ENCODE results near the gene CYTH1.
"Not testable (repeated sequence)": the region's sequence is repeated elsewhere in the genome, so short reads cannot be mapped to it uniquely, and the experiment has no call there.

Gene CYTH1

DNA sequence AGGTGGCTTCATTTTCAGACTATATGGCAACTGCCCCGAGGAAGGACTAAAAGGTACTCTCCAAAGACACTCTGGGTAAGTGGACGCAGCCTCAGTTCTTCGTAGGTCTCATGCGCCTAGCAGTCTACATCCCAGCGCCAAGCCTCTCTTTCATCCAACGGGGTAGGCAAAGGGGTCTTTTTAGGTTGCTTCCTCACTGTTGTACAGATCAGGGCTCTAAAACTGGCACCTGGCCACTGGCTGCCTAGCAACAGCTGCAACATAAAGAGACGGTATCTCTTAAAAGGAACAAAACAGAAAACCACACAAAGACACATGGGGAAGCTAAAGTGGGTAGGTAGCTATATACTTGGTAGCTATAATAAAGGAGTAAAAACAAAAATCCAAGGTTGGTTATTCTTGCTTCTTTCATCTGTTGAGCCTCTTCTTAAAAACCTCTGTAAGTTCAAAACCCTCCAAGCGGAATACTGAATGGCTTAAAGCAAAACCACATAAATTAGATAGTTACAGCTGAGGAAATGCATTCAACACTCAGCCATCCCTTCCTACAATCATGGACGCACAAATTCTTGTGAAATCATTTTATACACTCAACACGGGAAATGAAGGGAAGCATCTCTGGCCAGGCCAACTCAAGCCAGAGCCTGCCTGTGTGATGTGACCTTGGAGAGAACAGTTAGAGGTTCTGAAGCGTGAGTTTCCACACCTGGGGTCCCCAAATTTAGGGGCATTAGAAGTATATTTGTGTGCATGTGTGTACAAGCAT lies 22.7 kb downstream of the CYTH1 start:
- DNase-seq, result peak; percentile 91

DNA sequence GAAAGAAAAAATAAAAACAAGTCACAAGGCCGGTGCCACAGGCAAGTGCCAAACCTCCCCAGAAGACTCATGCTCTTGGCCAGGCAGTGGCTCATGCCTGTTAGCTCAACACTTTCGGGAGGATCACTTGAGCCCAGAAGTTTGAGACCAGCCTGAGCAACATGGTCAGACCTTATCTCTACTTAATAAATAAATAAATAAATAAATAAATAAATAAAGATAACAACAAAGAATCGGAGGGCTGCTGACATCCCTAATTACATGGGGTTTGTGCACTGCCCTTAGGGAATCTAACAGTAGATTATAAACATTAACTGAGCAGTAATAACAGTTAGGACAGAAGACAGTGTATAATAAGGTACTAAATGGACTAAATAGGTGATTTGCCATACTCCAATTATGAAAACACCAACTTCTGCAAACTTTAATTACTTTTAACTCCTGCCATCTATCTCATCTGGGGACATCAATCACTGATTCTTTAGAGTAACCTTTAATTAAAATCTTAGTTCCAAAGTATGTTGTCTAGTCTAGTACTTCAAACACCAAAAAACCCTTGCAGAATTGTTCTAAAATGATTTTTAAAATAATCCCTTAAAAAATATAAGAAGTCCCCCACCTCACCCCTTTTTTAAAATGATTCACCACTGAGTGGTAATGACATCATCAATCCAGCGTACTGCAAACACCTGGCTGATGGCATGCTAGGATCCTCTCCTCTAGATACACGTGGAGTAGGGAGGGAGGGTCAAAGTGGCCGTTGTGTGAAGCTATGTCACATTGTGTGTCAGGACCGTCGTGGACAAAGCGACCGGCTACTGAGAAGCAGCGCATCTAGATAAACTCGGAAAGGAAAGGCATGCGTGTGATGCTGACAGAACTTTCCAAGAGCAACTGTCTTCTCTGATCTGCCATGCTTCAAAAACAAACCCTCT lies 28.5 kb downstream of the CYTH1 start:
- peak; percentile 62 for DNase-seq

DNA sequence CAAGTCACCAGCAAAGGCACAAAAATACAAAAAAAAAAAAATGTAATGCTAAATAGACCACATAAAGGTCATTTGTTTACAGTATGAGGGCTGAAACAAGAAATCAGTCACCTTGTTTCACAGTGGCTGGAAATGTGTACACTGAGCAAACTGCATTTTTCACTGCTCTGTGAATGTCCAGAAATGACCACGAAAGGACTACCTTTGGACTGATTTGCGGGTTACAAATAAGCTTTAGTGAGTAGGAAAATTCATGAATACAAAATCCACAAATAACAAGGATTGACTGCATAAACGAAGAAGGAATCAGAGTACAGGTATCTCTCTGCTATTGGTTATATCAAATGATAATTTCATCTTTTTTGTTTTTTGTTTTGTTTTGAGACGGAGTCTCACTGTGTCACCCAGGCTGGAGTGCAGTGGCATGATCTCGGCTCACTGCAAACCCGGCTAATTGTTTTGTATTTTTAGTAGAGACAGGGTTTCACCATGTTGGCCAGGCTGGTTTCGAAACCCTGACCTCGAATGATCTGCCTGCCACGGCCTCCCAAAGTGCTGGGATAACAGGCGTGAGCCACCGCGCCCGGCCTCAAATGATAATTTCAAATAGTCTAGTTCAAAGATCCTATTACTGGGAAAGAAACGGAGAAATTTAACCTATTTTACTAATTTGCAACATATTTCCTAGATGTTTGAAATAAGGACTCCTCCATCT lies 30.5 kb downstream of the CYTH1 start:
- no peak for DNase-seq

DNA sequence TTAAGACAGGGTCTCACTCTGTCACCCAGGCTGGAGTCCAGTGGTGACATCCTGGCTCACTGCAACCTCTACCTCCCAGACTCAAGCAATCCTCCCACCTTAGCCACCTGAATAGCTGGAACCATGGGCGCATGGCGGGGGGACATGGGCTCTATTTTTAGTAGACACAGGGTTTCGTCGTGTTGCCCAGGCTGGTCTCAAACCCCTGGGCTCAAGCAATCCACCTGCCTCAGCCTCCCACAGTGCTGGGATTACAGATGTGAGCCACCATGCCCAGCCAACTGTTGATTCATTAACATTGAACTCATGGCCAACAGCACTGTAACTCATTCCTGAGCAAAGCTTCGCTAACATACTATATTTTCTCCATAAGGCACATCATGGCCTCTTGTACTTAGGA lies 31.1 kb downstream of the CYTH1 start:
- not testable (repeated sequence) for DNase-seq

DNA sequence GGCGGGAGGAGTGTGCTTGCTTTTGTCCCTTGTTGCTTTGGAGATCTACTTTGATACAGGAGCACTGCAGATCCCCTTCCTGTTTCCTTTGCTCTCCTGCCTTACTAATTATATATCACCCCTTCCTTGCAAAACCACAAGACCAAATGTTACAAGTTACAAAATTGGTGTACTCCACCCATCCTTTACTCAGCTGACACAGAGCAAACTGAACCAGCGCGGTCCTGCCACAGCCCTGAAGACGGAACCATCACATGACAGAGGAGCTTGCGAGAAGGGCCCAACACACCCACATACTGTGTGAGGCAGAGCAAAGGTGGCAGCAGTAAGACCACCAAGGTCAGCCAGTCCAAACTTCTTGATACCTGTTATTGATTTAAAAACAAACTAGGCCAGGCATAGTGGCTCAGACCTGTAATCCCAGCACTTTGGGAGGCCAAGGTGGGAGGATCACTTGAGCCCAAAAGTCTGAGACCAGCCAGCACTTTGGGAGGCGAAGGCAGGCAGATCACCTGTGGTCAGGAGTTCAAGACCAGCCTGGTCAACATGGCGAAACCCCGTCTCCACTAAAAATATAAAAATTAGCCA lies 33.2 kb downstream of the CYTH1 start:
- peak; percentile 91 for DNase-seq

DNA sequence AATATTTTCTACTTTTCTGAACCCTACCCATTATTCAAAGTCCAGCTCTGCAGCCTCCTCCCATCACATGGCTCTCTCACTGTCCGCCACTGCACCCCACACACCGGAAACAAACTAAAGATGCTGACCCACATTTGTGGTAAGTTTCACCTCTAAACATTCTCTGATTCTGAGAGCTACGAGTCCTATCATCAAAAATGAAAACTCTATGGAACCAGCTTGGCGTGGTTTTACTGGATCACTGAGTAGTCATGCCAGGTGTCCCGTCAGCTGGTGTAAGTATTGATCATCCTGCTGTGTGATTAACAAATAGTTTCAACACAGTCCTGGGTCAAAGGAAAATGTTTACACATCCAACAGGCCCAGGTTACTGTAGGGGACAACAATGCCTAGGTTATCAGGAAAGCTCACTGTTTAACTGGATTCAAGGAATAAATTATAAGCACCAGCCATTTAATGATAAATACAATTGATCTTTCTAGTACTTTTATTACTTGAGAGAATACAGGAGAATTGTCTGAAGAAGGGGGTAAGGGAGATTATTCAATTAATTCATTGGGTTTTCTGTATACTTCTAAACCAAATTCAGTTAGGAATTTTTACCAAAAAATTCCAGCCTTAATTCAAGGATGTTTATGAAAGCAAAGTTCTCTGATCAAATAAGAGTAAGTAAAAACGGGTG lies 33.9 kb downstream of the CYTH1 start:
- peak; percentile 67 for DNase-seq

DNA sequence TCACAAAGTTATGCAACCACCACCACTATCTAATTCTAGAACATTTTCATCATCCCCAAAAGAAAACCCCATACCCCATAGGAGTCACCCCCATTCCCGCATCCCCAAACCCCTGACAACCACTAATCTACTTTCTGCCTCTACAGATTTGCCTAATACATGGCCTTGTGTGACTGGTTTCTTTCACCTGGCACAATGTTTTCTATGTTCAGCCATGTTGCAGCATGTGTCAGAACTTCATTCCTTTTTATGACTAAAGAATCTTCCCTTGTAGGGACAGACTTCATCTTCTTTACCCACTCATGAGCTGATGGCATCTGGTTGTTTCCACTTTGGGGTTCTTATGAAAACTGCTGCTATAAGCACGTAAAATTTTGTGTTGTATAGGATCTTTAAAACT lies 34.6 kb downstream of the CYTH1 start:
- peak; percentile 42 for DNase-seq

DNA sequence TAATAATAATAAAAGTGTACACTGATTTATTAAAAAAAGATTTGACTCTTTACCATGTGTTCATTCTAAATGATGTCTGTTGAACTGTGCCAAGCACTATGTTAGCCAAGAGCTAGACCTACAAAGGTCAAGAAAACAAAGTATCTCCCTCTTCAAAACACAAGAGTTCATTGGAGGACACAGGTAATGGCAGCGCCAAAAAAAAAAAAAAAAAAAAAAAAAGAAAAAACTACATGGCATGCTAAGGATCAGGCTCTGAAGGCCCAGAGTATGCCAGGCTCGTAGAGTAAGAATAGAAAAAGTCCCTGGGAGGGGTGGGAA lies 35.2 kb downstream of the CYTH1 start:
- DNase-seq, result no peak

DNA sequence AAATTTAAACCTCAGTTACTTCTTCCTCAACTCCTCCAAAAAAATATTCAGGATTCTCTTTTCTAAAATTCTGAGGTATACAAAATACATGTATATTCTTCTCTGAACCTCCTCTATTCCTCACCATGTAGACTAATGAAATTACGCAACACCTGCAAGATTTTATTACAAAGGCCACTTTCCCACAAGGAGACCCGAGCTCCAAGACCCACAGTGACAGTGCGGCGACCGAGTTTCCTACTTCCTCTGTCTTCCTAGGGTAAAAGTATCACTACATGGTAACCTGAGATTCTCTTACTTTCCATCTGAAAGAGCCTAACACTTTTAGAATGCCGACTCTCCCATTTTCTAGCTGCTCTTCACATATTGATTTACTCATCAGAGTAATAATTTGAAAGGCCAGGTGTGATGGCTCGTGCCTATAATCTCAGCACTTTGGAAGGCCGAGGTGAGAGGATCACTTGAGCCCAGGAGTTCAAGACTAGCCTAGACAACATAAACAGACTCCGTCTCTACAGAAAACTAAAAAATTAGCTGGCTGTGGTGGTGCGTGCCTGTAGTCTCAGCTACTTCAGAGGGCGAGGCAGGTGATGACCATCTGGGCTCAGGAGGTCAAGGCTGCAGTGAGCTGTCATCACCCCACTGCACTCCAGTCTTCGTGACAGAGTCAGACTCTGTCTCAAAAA lies 35.7 kb downstream of the CYTH1 start:
- no peak for DNase-seq

DNA sequence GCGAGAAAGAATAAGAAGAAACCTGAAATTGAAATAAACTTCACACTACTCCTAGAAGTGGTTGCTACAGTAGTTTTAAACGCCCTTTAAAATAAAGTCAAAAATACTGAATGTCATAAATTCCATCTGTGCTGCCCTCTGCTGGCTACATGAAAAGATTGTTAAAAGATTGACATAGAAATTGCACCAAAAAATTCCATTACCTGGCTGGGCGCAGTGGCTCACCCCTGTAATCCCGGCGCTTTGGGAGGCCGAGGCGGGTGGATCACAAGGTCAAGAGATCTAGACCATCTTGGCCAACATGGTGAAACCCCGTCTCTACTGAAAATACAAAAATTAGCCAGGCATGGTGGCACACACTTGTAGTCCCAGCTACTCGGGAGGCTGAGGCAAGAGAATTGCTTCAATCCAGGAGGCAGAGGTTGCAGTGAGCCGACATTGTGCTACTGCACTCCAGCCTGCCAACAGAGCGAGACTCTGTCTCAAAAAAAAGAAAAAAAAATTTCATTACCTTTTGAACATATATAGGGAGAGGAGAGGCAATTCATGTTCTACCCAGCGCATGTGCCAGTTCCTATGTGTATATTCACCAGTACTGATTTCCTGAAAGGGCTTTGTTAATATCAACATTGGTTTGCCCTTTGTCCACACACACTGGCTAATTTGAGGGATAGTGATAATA lies 36.5 kb downstream of the CYTH1 start:
- peak; percentile 72 for DNase-seq

DNA sequence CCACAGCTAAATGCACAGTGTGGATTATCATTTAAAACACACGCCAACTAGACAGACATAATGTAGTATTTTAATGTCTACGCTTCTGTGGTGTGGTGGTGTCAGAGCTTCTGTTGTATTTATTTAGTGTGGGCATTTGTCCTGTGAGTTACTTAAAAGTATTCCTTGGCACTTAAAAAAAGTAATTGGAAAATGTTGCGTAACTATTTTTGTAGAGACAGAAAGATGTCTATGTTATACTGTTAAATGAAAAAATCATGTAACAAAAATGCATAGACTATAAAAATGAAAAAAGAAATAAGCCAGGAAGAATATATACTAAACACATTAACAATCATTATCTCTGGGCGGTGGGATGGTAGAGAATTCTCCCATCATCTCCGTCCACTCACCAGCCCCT lies 39.2 kb downstream of the CYTH1 start:
- DNase-seq, result no peak

DNA sequence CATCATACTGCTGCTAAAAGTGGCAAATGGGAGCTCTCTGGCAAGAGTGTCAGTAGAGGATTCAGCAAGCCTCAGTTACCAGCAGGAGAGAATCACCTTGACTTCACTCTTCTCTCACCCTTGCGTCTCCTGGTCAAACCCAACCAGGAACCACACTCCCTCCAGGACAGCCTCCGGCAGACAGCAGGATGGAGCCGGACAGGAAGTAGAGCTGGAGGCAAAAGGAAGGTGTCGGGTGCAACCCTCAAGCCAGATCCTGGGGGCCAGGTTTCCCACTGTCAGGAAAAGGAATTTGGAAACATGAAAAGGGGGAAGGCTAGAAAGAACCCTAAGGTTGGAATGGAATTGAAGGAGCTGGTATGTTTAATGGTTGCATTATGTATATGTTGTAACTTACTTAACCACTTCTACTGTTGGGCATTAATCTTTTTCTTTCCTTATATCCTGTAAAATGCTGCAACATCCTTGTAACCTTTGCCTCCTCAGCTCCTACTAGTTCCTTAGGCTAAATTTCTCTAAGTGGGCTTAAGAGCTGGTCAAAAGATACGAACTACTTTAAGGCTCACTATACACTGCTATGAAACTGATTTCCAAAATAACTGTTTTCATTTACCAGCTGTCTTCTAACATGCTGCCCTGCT lies 40.3 kb downstream of the CYTH1 start:
- DNase-seq, result no peak

DNA sequence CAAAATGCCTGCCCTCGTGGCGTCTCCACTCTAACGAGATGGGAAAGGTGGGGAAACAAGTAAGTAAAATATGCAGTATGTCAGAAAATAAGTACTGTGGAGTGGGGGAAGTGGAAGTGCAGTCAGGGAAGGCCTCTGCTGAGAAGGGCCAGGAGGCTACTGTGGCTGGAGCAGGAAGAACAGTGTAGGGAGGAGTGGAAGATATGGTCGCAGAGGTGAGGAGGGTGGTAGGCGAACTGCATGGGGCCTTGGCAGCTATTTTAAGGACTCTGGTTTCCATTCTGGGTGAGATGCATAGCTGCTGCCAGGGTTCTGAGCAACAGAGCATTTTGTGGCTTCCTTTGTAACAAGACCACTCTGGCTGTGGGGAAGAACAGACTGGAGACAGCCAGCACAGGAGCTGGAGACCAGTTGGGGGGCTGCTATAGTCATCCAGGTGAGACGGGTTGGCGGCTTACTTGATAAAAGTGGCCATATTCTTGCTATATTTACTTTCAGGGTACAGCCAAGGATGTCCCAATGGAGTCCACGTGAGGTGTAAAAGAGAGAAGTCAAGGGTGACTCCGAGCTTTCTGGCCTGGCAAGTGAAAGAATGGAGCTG lies 42.6 kb downstream of the CYTH1 start:
- DNase-seq, result no peak

DNA sequence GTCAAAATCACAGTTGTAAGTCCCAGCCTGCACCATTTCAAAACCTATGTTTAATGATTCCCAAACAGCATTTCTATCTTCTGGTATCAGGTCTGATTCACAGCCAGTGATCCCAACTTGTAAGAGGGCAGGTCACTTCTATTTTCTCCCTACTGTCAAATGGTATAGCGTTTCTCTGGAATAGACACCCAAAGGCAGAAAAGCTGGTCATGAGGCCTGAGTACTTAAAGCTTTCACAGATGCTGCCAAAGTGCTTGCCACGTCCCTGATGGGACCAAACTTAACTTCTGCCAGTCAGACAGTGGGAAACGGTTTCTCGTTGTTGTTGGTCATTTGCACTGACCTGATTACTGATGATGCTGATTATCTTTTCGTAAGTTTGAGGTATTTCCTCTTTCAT lies 43.4 kb downstream of the CYTH1 start:
- no peak for DNase-seq

DNA sequence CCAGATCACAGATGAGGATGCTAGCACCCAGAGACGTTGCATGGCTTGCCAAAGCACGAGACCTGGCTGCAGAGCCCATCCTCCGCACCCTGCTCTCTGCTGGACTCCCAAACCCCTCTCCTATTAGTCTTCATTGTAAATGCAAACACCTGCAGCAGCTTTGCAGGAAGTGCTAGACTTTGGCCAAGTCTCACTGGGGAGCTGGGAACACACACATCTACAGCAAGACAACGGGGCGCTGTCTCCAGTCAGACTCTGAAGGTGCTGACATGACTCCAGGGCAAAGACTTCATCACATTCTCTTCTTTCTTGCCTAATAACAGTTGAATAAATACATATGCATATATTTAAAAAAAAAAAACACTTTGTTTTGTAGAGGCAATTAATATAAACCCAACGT lies 43.8 kb downstream of the CYTH1 start:
- DNase-seq, result no peak

DNA sequence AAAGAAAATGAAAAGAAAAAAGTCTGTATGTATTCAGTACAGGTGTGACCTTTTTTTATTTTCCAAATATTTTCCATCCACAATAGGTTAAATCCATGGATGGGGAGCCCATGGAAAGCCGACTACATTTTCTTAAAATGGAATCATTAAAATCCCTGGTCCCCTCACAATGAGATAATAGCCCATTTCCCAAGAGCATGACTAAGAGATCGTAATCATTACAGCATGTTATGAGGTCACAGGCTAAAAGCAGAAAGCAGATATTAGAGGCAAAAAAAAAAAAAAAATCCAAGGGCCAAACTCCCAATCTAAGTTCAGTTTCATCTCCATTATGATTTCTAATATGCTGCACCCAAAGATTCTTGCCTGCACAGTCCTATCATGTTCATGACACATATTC lies 44.7 kb downstream of the CYTH1 start:
- DNase-seq, result no peak

DNA sequence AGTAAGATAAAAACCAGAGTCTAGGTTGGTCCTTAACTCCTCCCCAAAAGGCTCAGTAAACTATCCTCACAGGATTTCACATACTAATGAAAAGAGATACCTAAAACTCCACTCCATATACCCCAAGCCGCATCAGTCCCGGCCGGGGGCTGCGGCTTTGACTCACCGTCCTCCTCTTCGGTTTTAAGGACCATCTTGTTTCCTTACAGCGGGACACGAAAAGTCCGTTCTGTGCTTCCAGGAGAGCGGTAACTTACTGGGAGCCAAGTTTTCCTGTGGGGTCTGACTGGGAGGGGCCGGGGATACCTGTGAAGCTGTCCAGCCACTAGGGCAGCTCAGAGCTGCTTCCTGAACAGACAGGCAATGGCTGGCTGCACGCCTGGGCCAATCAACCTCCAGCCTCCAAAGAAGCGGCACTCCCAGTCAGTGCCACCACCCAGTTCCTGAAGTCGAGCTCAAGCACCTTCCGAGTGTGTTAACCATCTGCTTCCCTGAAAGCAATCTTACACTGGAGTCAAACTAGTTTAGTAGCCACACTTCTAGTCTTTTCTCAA lies 45.5 kb downstream of the CYTH1 start:
- peak; percentile 80 for DNase-seq

DNA sequence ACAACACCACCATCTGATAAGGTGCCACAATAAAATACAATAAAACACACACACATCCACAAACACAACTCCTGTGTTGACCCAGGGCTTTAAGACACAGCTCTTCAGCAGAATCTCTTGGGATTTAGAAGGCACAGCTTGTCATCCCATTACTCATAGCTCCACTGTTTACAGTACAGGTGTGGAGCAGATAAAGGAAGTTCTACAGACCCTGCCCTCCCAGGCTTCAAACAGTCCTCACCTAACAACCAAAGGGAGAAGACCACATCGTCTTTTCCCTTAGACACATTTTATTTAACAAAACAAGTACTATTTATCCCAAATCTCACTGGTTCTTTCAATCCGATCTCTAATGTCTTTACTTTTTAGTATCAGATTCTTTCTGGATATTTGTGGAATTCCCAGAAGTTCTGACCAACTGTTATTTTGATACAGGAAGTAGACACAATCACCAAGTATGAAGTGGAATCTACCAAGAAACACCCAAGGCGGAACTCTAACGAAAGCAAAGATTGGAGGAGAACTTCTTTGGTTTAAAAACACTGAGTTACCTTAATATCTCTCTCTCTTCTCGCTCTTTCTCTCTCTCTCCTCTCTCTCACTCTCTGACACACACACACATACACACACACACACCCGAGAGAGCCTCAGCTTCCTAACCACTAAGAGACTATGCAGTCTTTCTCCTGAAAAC lies 46.1 kb downstream of the CYTH1 start:
- peak; percentile 69 for DNase-seq

All from CD4-positive, alpha-beta T cell treated with Interleukin-17A for 1 hour (primary cell).